ENCODE measurements around the gene GALNT17.

The GALNT17 gene

DNA sequence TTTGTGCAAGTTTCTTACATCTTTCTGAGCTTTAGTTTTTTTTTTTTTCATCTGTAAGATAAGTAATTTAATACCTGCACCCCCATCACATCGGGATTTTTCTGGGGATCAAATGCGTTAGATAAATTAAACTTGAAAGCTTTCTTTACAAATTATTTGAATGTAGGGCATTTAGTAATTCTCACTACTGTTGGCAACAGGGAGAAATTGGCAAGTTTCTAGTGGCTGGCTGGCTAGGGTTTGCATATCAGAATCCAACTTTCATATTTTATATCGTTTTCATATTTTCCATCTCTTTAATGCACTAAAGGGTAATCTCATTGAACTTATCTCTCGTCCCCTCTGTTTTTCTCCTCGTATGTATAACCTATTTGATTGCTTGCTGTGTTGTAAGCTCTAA, 412.9 kb downstream of the GALNT17 start:
- no peaks in the 10 kb centered on the region for H3F3A ChIP-seq (ENCODE audit: insufficient read depth, low read length)
- no peaks in the 10 kb centered on the region for H3K27me3 ChIP-seq (replicated peaks; ENCODE audit: insufficient read depth, low read length)
- H3K4me2 ChIP-seq (ENCODE audit: low read depth, low read length) = no peak overlapping the region
- H4K20me1 ChIP-seq (ENCODE audit: insufficient read depth, low read length) = no peaks in the 10 kb centered on the region
- H3K79me2 ChIP-seq (ENCODE audit: low read length) = no peaks in the 10 kb centered on the region
- H3K9me3 ChIP-seq (replicated peaks; ENCODE audit: insufficient read depth, low read length) = no peaks in the 10 kb centered on the region
- no peaks in the 10 kb centered on the region for H3K9me2 ChIP-seq (replicated peaks; ENCODE audit: insufficient read depth, low read length)
- no peaks in the 10 kb centered on the region for H3K36me3 ChIP-seq (replicated peaks; ENCODE audit: insufficient read depth, low read length)
- no peak overlapping the region for H2AFZ ChIP-seq (ENCODE audit: low read length)
- no peak overlapping the region for H3K9ac ChIP-seq (ENCODE audit: low read length)
- no peak overlapping the region for H3K4me3 ChIP-seq (ENCODE audit: low read length)
- no peak for DNase-seq
- H3K4me1 ChIP-seq (ENCODE audit: low read length) = no peaks in the 10 kb centered on the region
- TF ChIP-seq EZH2 (optimal IDR thresholded peaks at IDR 0.05; ENCODE audit: low read depth, low read length) (no peak), EZH2phosphoT487 (IDR thresholded peaks at IDR 0.05; ENCODE audit: low read length) (no peak)
- TF ChIP-seq, protein P1, sequence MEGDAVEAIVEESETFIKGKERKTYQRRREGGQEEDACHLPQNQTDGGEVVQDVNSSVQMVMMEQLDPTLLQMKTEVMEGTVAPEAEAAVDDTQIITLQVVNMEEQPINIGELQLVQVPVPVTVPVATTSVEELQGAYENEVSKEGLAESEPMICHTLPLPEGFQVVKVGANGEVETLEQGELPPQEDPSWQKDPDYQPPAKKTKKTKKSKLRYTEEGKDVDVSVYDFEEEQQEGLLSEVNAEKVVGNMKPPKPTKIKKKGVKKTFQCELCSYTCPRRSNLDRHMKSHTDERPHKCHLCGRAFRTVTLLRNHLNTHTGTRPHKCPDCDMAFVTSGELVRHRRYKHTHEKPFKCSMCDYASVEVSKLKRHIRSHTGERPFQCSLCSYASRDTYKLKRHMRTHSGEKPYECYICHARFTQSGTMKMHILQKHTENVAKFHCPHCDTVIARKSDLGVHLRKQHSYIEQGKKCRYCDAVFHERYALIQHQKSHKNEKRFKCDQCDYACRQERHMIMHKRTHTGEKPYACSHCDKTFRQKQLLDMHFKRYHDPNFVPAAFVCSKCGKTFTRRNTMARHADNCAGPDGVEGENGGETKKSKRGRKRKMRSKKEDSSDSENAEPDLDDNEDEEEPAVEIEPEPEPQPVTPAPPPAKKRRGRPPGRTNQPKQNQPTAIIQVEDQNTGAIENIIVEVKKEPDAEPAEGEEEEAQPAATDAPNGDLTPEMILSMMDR (IDR thresholded peaks at IDR 0.05; ENCODE audit: low read length) = no peak
- no peak overlapping the region for H3K27ac ChIP-seq (ENCODE audit: low read length)

DNA sequence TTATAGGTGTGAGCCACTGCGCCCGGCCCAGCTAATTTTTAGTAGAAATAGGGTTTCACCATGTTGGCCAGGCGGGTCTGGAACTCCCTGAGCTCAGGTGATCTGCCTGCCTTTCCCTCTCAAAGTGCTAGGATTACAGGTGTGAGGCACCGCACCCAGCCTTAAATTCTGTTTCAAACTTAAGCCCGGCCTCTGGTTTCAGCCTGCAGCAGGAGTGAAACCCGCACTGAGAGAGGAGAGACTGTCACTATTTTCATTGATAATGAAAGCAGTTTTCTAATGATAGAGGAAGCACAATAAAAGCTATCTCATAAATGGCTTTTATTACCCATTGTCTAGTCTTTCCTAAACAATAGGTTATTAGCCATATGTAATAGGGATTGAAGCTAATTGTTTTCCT, 415.5 kb downstream of the GALNT17 start:
- H3K36me3 ChIP-seq (replicated peaks; ENCODE audit: insufficient read depth, low read length) = no peaks in the 10 kb centered on the region
- H3K79me2 ChIP-seq (ENCODE audit: low read length) = no peaks in the 10 kb centered on the region
- H3K27me3 ChIP-seq (replicated peaks; ENCODE audit: insufficient read depth, low read length) = no peaks in the 10 kb centered on the region
- H4K20me1 ChIP-seq (ENCODE audit: insufficient read depth, low read length) = no peaks in the 10 kb centered on the region
- H3K4me3 ChIP-seq (ENCODE audit: low read length) = no peak overlapping the region
- no peaks in the 10 kb centered on the region for H3F3A ChIP-seq (ENCODE audit: insufficient read depth, low read length)
- H2AFZ ChIP-seq (ENCODE audit: low read length) = no peak overlapping the region
- no peak overlapping the region for H3K27ac ChIP-seq (ENCODE audit: low read length)
- no peak overlapping the region for H3K4me2 ChIP-seq (ENCODE audit: low read depth, low read length)
- DNase-seq = peak; percentile 50
- H3K9ac ChIP-seq (ENCODE audit: low read length) = no peak overlapping the region
- TF ChIP-seq EZH2phosphoT487 (IDR thresholded peaks at IDR 0.05; ENCODE audit: low read length) (no peak), EZH2 (optimal IDR thresholded peaks at IDR 0.05; ENCODE audit: low read depth, low read length) (no peak)
- TF ChIP-seq, protein P1 (IDR thresholded peaks at IDR 0.05; ENCODE audit: low read length) = no peak
- H3K9me3 ChIP-seq (replicated peaks; ENCODE audit: insufficient read depth, low read length) = no peaks in the 10 kb centered on the region
- no peaks in the 10 kb centered on the region for H3K4me1 ChIP-seq (ENCODE audit: low read length)
- no peaks in the 10 kb centered on the region for H3K9me2 ChIP-seq (replicated peaks; ENCODE audit: insufficient read depth, low read length)

DNA sequence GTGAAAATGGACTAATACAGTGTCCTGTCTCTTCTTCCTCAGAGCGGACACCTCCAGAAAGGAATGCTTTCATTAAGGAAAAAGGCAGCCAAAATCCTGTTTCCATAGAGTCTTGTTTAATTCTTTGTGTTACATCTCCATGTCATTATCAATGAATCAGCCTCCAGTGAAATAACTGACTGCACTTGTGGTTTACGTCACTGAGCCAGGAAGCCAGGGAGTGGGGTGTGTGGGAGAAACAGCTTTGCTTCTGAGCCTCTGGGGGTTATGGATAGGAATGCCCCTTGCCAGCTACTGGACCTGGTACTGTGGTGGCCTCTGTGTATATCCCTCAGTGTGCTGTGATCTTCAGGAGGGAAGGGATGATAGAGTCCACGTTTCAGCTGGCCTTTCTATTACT, 416.8 kb downstream of the GALNT17 start:
- H3K4me3 ChIP-seq (ENCODE audit: low read length) = no peak overlapping the region
- TF ChIP-seq EZH2phosphoT487 (IDR thresholded peaks at IDR 0.05; ENCODE audit: low read length) (no peak), EZH2 (optimal IDR thresholded peaks at IDR 0.05; ENCODE audit: low read depth, low read length) (no peak)
- TF ChIP-seq, protein P1 (IDR thresholded peaks at IDR 0.05; ENCODE audit: low read length) = no peak
- H3K9me2 ChIP-seq (replicated peaks; ENCODE audit: insufficient read depth, low read length) = no peaks in the 10 kb centered on the region
- no peaks in the 10 kb centered on the region for H3K79me2 ChIP-seq (ENCODE audit: low read length)
- no peak overlapping the region for H3K27ac ChIP-seq (ENCODE audit: low read length)
- H3F3A ChIP-seq (ENCODE audit: insufficient read depth, low read length) = no peaks in the 10 kb centered on the region
- H3K9me3 ChIP-seq (replicated peaks; ENCODE audit: insufficient read depth, low read length) = no peaks in the 10 kb centered on the region
- H3K4me1 ChIP-seq (ENCODE audit: low read length) = no peaks in the 10 kb centered on the region
- no peak for DNase-seq
- H2AFZ ChIP-seq (ENCODE audit: low read length) = no peak overlapping the region
- H3K27me3 ChIP-seq (replicated peaks; ENCODE audit: insufficient read depth, low read length) = no peaks in the 10 kb centered on the region
- H4K20me1 ChIP-seq (ENCODE audit: insufficient read depth, low read length) = no peaks in the 10 kb centered on the region
- H3K9ac ChIP-seq (ENCODE audit: low read length) = no peak overlapping the region
- H3K36me3 ChIP-seq (replicated peaks; ENCODE audit: insufficient read depth, low read length) = no peaks in the 10 kb centered on the region
- no peak overlapping the region for H3K4me2 ChIP-seq (ENCODE audit: low read depth, low read length)
